H1 (cell line): ENCODE data around the gene P3H2. TPM values are rescaled to one million over a fixed set of nuclear protein-coding genes. Genes with fewer than 3 reads are reported as not detected.

Experiments used
- CTCF ChIA-PET: fragments of 300-600 bp; sonication (Branson Sonifier 250); formaldehyde crosslinking; loops from one replicate; lab custom pipeline; 2021; ENCODE audit not compliant: partially characterized antibody; lab: Charles Lee
- POLR2A ChIA-PET: fragments of 300-600 bp; sonication (Branson Sonifier 250); formaldehyde crosslinking; loops from one replicate; lab custom pipeline; 2021; ENCODE audit warnings: inconsistent platforms; ENCODE audit not compliant: partially characterized antibody; lab: Charles Lee
- DNase-seq, 2 experiments: peaks; one replicate each; pipeline versions ENCODE4 v3.0.0 to v3.0.0-alpha.2; 2010 to 2022; ENCODE audit warnings: low spot score in 2 of 2, low read depth in 1 of 2, mixed read lengths in 1 of 2
- FAIRE-seq: peaks from 2 replicates; lab custom pipeline; 2011; peaks lifted over from hg19 to GRCh38; lab: Jason Lieb, UNC
- H2AFZ ChIP-seq: 2 replicates; pipeline ENCODE4 v1.8.1; 2012; ENCODE audit warnings: low read length, inconsistent platforms
- H2AK5ac ChIP-seq: 2 replicates; pipeline ENCODE4 v1.6.1; 2013; ENCODE audit warnings: low read depth, low read length
- H2BK120ac ChIP-seq: replicated peaks from 2 replicates; pipeline ENCODE3; 2013; ENCODE audit warnings: low read depth, low read length, inconsistent platforms
- H2BK12ac ChIP-seq: 2 replicates; pipeline ENCODE4 v1.6.1; 2013; ENCODE audit warnings: low read depth, low read length
- H2BK15ac ChIP-seq: 2 replicates; pipeline ENCODE4 v1.6.1; 2013; ENCODE audit warnings: low read length
- H2BK20ac ChIP-seq: 2 replicates; pipeline ENCODE4 v1.6.1; 2013; ENCODE audit warnings: low read length
- H2BK5ac ChIP-seq: 2 replicates; pipeline ENCODE4 v1.6.1; 2013; ENCODE audit warnings: low read depth, low read length
- H3K14ac ChIP-seq: 2 replicates; pipeline ENCODE4 v1.6.1; 2013; ENCODE audit warnings: inconsistent platforms; ENCODE audit not compliant: insufficient read length
- H3K18ac ChIP-seq: 2 replicates; pipeline ENCODE4 v1.6.1; 2013; ENCODE audit warnings: low read length; ENCODE audit errors: extremely low read depth
- H3K23ac ChIP-seq: 2 replicates; pipeline ENCODE4 v1.6.1; 2013; ENCODE audit warnings: inconsistent platforms; ENCODE audit not compliant: insufficient read length
- H3K23me2 ChIP-seq: 2 replicates; pipeline ENCODE4 v1.6.1; 2013; ENCODE audit warnings: low read depth, low read length
- H3K27ac ChIP-seq: 2 replicates; pipeline ENCODE4 v1.6.1; 2011; ENCODE audit warnings: low read depth, low read length, inconsistent platforms
- H3K27me3 ChIP-seq, 4 experiments: replicated peaks in 1 of 4; 1 replicate in 1 of 4; 2 replicates in 3 of 4; pipeline versions ENCODE4 v1.6.1 to v1.8.1; 2011 to 2013; ENCODE audit warnings: low read length in 3 of 4, mild to moderate bottlenecking in 3 of 4, inconsistent platforms in 2 of 4, mixed read lengths in 2 of 4, moderate library complexity in 1 of 4; ENCODE audit not compliant: control insufficient read depth in 3 of 4, insufficient read depth in 3 of 4; ENCODE audit errors: extremely low read depth in 1 of 4
- H3K36me3 ChIP-seq, 4 experiments: 2 replicates each; pipeline versions ENCODE4 v1.6.1 to v1.8.1; 2011 to 2013; ENCODE audit warnings: mild to moderate bottlenecking in 4 of 4, low read length in 3 of 4, moderate library complexity in 2 of 4, control low read depth in 1 of 4, inconsistent platforms in 1 of 4; ENCODE audit not compliant: insufficient read depth in 4 of 4, control insufficient read depth in 2 of 4
- H3K4ac ChIP-seq: replicated peaks from 2 replicates; pipeline ENCODE3; 2013; ENCODE audit warnings: low read length, low read depth, mixed read lengths, inconsistent platforms; ENCODE audit not compliant: insufficient read length
- H3K4me1 ChIP-seq, 4 experiments: replicated peaks in 1 of 4; 1 replicate in 1 of 4; 2 replicates in 3 of 4; pipeline versions ENCODE4 v1.6.1 to v1.8.1; 2011 to 2013; ENCODE audit warnings: low read length in 3 of 4, inconsistent platforms in 2 of 4, mixed read lengths in 1 of 4; ENCODE audit not compliant: insufficient read depth in 4 of 4, control insufficient read depth in 3 of 4
- H3K4me2 ChIP-seq, 2 experiments: 2 replicates each; pipeline versions ENCODE4 v1.6.1 to v1.8.1; 2011 to 2013; ENCODE audit warnings: low read depth in 2 of 2, low read length in 2 of 2, control low read depth in 1 of 2, inconsistent platforms in 1 of 2, mild to moderate bottlenecking in 1 of 2; ENCODE audit not compliant: insufficient read depth in 1 of 2
- H3K4me3 ChIP-seq, 4 experiments: fragments of 200-600, 300-600 bp in 1 of 4; sonication (generic), shearing (Covaris generic), sonication (Bioruptor Twin) in 1 of 4; 2 replicates each; pipeline versions ENCODE4 v1.5.1 to v1.8.1; 2011 to 2016; ENCODE audit warnings: low read length in 4 of 4, low read depth in 3 of 4, control low read depth in 2 of 4, inconsistent platforms in 2 of 4, mild to moderate bottlenecking in 2 of 4, mixed read lengths in 1 of 4, moderate library complexity in 1 of 4; ENCODE audit not compliant: insufficient read depth in 2 of 4; ENCODE audit errors: extremely low read depth in 1 of 4
- H3K56ac ChIP-seq: replicated peaks from 2 replicates; pipeline ENCODE3; 2013; ENCODE audit warnings: low read depth, mild to moderate bottlenecking, mixed read lengths, low read length, inconsistent platforms; ENCODE audit not compliant: insufficient read length
- H3K79me1 ChIP-seq: 2 replicates; pipeline ENCODE4 v1.6.1; 2013; ENCODE audit warnings: low read depth, low read length, control low read depth
- H3K79me2 ChIP-seq, 2 experiments: 2 replicates each; pipeline versions ENCODE4 v1.6.1 to v1.8.1; 2012 to 2013; ENCODE audit warnings: low read length in 2 of 2, mild to moderate bottlenecking in 2 of 2, inconsistent platforms in 1 of 2; ENCODE audit not compliant: insufficient read depth in 2 of 2, control insufficient read depth in 1 of 2
- H3K9ac ChIP-seq, 4 experiments: replicated peaks in 1 of 4; 1 replicate in 1 of 4; 2 replicates in 3 of 4; pipeline versions ENCODE4 v1.6.1 to v1.8.1; 2011 to 2013; ENCODE audit warnings: low read depth in 3 of 4, low read length in 3 of 4, control low read depth in 2 of 4, mild to moderate bottlenecking in 2 of 4, moderate library complexity in 2 of 4, inconsistent platforms in 1 of 4; ENCODE audit errors: extremely low read depth in 1 of 4
- H3K9me3 ChIP-seq, 2 experiments: 2 replicates each; pipeline versions ENCODE4 v1.6.1 to v1.8.1; 2012 to 2013; ENCODE audit warnings: mild to moderate bottlenecking in 2 of 2, moderate library complexity in 2 of 2, control low read depth in 1 of 2, inconsistent platforms in 1 of 2, low read depth in 1 of 2, low read length in 1 of 2, mixed read lengths in 1 of 2; ENCODE audit not compliant: insufficient read depth in 2 of 2
- H4K20me1 ChIP-seq, 2 experiments: replicated peaks in 1 of 2; 2 replicates each; pipeline versions ENCODE3 to v1.8.1; 2011 to 2013; ENCODE audit warnings: inconsistent platforms in 2 of 2, low read length in 2 of 2, mild to moderate bottlenecking in 1 of 2; ENCODE audit not compliant: insufficient read depth in 2 of 2, control insufficient read depth in 1 of 2
- H4K5ac ChIP-seq: 2 replicates; pipeline ENCODE4 v1.6.1; 2013; ENCODE audit warnings: low read length, low read depth, mixed read lengths, inconsistent platforms; ENCODE audit not compliant: insufficient read length
- H4K8ac ChIP-seq: 2 replicates; pipeline ENCODE4 v1.8.0; 2013; ENCODE audit warnings: mild to moderate bottlenecking, moderate library complexity, low read length, inconsistent platforms; ENCODE audit not compliant: insufficient read depth; ENCODE audit errors: extremely low read depth
- H4K91ac ChIP-seq: replicated peaks from 2 replicates; pipeline ENCODE3; 2013; ENCODE audit warnings: low read length, mixed read lengths, inconsistent platforms; ENCODE audit not compliant: insufficient read length
- BCL11A ChIP-seq, 2 experiments: IDR thresholded peaks; one replicate each; pipeline ENCODE4 v1.6.1; 2011; ENCODE audit warnings: low read depth in 2 of 2, low read length in 2 of 2, mild to moderate bottlenecking in 2 of 2
- CTCF ChIP-seq, 3 experiments: IDR thresholded peaks; 1 replicate in 2 of 3; 2 replicates in 1 of 3; pipeline versions ENCODE4 v1.5.1 to v1.6.1; 2011; ENCODE audit warnings: low read length in 3 of 3, mild to moderate bottlenecking in 3 of 3, inconsistent platforms in 2 of 3, low read depth in 1 of 3, moderate library complexity in 1 of 3; ENCODE audit not compliant: insufficient read depth in 1 of 3; ENCODE audit errors: control extremely low read depth in 1 of 3
- KDM1A ChIP-seq: fragments of 200-600, 300-600 bp; sonication (generic); IDR thresholded peaks from 2 replicates; pipeline ENCODE4 v1.7.1; 2016; ENCODE audit warnings: mild to moderate bottlenecking, low read length, borderline replicate concordance
- RFX5 ChIP-seq: IDR thresholded peaks from 2 replicates; pipeline ENCODE4 v1.6.1; 2011; ENCODE audit warnings: low read depth, low read length, improper control_type of control experiment, borderline replicate concordance
- RXRA ChIP-seq: IDR thresholded peaks from 2 replicates; pipeline ENCODE4 v1.6.1; 2011; ENCODE audit warnings: low read depth, mild to moderate bottlenecking, low read length, moderate library complexity; ENCODE audit not compliant: insufficient read depth
- SIX5 ChIP-seq: IDR thresholded peaks from 2 replicates; pipeline ENCODE4 v1.6.1; 2011; ENCODE audit warnings: mild to moderate bottlenecking, low read depth, low read length
- SRF ChIP-seq: IDR thresholded peaks from 2 replicates; pipeline ENCODE4 v1.6.1; 2011; ENCODE audit warnings: mild to moderate bottlenecking, low read depth, low read length, moderate library complexity
- WGBS, 2 experiments: shearing (Covaris generic) in 1 of 2; methylation state at CpG; one replicate each; pipeline versions ENCODE4 v1.1.6 to v1.1.7; 2013 to 2015; ENCODE audit warnings: low lambda C conversion rate in 2 of 2, mixed read lengths in 2 of 2, inconsistent platforms in 1 of 2, low coverage in 1 of 2, missing lambda C conversion rate in 1 of 2; ENCODE audit not compliant: insufficient replicate concordance in 2 of 2, insufficient coverage in 1 of 2, insufficient read length in 1 of 2; ENCODE audit errors: extremely low coverage in 1 of 2, missing lambda C conversion rate in 1 of 2; 5-methylcytosine and 5-hydroxymethylcytosine counted together
- polyA plus RNA-seq, 7 experiments: library from polyadenylated mRNA; depleted of rRNA in 3 of 7; stranded (reverse) in 5 of 7; unstranded in 2 of 7; fragments of >200 nt in 5 of 7; fragments of 200-250 nt in 2 of 7; gene quantifications; 1 replicate in 5 of 7; 2 replicates in 1 of 7; 4 replicates in 1 of 7; pipeline versions ENCODE4 v1.2.1 to v1.2.3, GENCODE V29; 2011 to 2013; ENCODE audit warnings: missing spikeins in 2 of 7, mixed read lengths in 2 of 7
- total RNA-seq: library from RNA; stranded (reverse); fragmentation: NEBNext Ultra II Directional; extraction: Animal tissue kit (Norgen Biotek cat#: 25700); gene quantifications from 2 replicates; pipeline ENCODE4 v1.2.1, GENCODE V29; 2021

Gene P3H2
- total and polyA plus RNA-seq, 2 of the 8 experiments (the other 6 are each of a cell fraction or from before 2014, with no cell fraction given), result 40.5 to 60.4 TPM

DNA sequence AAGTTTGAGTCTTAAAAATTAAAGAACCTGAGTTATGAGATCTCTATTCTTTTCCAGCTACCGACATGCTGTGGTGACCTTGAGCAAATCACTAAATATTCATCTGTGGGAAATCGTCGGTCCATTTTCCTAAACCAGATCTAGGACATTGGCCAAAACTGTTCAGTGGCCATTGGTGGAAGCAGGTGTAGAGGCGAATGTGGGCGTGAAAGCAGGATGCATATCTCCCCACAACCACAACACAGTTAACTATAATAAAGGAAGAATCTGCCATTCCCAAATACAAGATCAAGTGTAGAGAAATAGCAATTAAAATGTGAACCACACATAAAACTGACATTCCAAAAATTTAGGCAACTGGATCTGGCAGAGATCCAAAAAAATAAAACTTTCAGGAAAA is 129.9 kb downstream of the P3H2 start:
- Histone ChIP-seq H3K4ac (no peak overlapping the region), H3K27me3 (no peaks in the 10 kb centered on the region; a peak in 1 of 7 replicates), H2BK15ac (no peak overlapping the region), H3K18ac (no peak overlapping the region), H3K27ac (no peak overlapping the region), H2BK20ac (no peak overlapping the region), H3K9ac (no peak overlapping the region), H3K14ac (no peak overlapping the region), H3K23me2 (no peaks in the 10 kb centered on the region; the same call in 1 of the 2 replicates), H3K23ac (no peak overlapping the region), H4K5ac (peak overlapping the region; percentile 35), H4K91ac (no peak overlapping the region), H3K9me3 (no peaks in the 10 kb centered on the region), H3K79me1 (no peaks in the 10 kb centered on the region), H2BK120ac (no peak overlapping the region), H3K36me3 (peaks cover 0 to 7% (median 2%) of the 10 kb centered on the region in 4 experiments; a peak in 4 of 8 replicates), H3K56ac (no peak overlapping the region), H2BK5ac (no peak overlapping the region), H3K4me3 (peak overlapping the region in 1 of 4 experiments; percentile 13; a peak in 1 of 8 replicates), H2AK5ac (no peak overlapping the region), H3K4me1 (peaks cover 3 to 17% (median 12%) of the 10 kb centered on the region in 4 experiments; a peak in 5 of 7 replicates), H3K79me2 (no peaks in the 10 kb centered on the region), H2AFZ (no peak overlapping the region), H2BK12ac (no peak overlapping the region), H4K20me1 (no peaks in the 10 kb centered on the region), H3K4me2 (no peak overlapping the region), H4K8ac (no peak overlapping the region)
- no peak for TF ChIP-seq RFX5
- no peak for TF ChIP-seq CTCF (IDR thresholded peaks at IDR 0.05; ENCODE audit: control extremely low read depth in 1 of 3, insufficient read depth in 1 of 3, low read depth in 1 of 3, low read length in 3 of 3)
- TF ChIP-seq BCL11A (IDR thresholded peaks at IDR 0.05; ENCODE audit: low read depth in 2 of 2, low read length in 2 of 2), result no peak
- no peak for TF ChIP-seq KDM1A
- TF ChIP-seq SIX5, result no peak
- no peak for TF ChIP-seq SRF
- TF ChIP-seq RXRA, result no peak
- CTCF ChIA-PET, result interaction anchor here (1.1 to 2.4 kb wide), 2 partner anchors 23 to 30 kb away, joined by 3 to 7 read pairs; no protein-coding TSS in a partner anchor
- DNase-seq, result no peak
- POLR2A ChIA-PET, result no interaction called here
- WGBS, 2 experiments, result 89% methylated on average over 5 of the region's 5 CpGs; no CpG with 5 or more reads in 1 of the 2 experiments
- FAIRE-seq, result no peak
